NCI-H2196 treated with DMSO at 0.1 percent for 48 hours (cell line): ENCODE measurements around the gene HMG20A.

Experiments
- DNase-seq: peaks from one replicate; lab custom pipeline; 2025; ENCODE audit not compliant: unreplicated experiment; lab: John Stamatoyannopoulos, UW

HMG20A gene

GRCh38 chr15:77533578-77534430, 113.1 kb downstream of the HMG20A start:
- DNase-seq: no peak
